Ramos (cell line): Measurements from ENCODE around the gene FADS3.
"Not testable (repeated sequence)": the region's sequence is repeated elsewhere in the genome, so short reads cannot be mapped to it uniquely, and the experiment has no call there.

Source experiments
- in situ Hi-C: fragments of 300-500 bp; cut with MboI; formaldehyde crosslinking; loops from one replicate; pipeline ENCODE4 v1.14.3; 2022; ENCODE audit warnings: low sequenced_read_pairs; ENCODE audit not compliant: unreplicated experiment

The FADS3 gene

GRCh38 chr11:61882879-61883278, 8.5 kb downstream of the FADS3 start:
- in situ Hi-C loops, result no loop called here

DNA sequence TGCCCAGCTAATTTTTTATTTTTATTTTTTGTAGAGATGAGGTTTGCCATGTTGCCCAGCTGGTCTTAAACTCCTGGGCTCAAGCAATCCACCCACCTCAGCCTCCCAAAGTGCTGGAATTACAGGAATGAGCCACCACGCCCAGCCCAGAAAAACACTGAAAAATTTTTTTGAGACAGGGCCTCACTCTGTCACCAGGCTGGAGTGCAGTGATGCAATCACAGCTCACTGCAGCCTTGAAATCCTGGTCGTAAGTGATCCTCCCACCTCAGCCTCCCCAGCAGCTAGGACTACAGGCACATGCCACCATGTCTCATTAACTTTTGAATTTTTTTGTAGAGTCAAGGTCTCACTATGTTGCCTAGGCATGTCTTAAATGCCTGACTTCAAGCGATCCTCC, 9.1 kb downstream of the FADS3 start:
- in situ Hi-C loops, result not testable (repeated sequence)

GRCh38 chr11:61881397-61881796, 9.9 kb downstream of the FADS3 start:
- in situ Hi-C loops, result no loop called here

- in situ Hi-C loops, result no loop called here
Measured at GRCh38 chr11:61880454-61880853, 10.9 kb downstream of the FADS3 start.

- in situ Hi-C loops, result no loop called here
Measured at GRCh38 chr11:61880031-61880430, 11.3 kb downstream of the FADS3 start.

DNA sequence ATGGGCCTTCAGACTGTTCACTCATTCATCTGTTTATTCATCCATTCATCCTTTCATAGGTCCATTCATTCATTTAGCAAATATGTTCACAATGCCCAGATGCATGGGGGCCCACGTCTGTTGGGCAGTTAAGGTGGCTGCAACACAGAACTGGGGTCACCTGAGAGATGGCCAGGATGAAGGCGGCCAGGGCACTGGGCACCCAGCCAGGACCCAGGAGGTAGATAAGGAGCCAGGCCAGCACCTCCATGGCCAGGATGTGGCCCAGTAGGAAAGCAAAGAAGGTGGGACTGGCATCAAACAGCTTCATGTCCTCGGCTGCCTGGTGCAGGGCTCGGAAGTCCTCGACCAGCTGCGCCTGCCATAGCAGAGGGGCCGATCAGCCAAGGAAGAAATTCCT, 12.2 kb downstream of the FADS3 start:
- in situ Hi-C loops, result no loop called here

DNA sequence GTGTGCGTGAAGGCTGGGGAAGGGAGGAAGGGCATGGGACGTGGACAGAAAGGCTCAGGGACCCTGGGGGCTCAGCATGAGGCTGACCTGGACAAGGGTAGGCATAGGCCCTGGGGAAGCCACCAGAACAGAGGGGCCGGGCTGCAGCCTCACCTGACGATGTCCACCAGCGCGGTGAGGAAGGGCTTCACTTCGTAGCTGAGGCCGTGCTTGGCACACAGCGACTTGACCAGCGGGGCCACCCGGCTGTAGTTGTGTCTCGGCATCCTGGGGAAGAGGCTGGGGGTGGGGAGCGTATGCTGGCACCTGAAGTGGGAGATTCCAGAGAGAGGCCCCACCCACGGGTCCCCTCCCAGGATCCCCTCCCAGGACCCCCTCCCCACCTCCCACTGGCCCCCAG, 15.6 kb downstream of the FADS3 start:
- in situ Hi-C loops, result no loop called here

DNA sequence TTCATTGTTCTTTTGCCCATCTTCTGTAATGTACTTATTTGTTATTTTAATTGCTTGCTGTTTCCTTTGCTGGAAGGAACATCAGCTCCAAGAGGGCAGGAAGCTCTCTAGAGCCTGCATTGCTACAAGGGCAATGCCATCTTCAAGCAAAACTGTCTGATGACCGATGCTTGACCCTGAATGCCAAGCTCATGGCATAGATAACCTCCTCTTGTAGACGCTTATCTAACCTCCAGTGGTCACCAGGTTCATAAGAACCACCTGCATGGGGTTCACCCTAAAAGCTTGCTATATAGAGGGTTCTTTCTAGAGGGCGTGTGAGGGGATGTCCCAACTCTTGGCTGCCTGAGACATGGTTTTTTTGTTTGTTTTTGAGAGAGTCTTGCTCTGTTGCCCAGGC, 16.5 kb downstream of the FADS3 start:
- in situ Hi-C loops, result loop anchor here (5.0 kb wide), 1 partner anchor 72 kb away; no protein-coding TSS in a partner anchor

GRCh38 chr11:61874377-61874809, 17.0 kb downstream of the FADS3 start:
- in situ Hi-C loops, result loop anchor here (5.0 kb wide), 1 partner anchor 73 kb away; no protein-coding TSS in a partner anchor

GRCh38 chr11:61873588-61874376, 17.6 kb downstream of the FADS3 start:
- in situ Hi-C loops, result loop anchor here (5.0 kb wide), 1 partner anchor 74 kb away; no protein-coding TSS in a partner anchor

DNA sequence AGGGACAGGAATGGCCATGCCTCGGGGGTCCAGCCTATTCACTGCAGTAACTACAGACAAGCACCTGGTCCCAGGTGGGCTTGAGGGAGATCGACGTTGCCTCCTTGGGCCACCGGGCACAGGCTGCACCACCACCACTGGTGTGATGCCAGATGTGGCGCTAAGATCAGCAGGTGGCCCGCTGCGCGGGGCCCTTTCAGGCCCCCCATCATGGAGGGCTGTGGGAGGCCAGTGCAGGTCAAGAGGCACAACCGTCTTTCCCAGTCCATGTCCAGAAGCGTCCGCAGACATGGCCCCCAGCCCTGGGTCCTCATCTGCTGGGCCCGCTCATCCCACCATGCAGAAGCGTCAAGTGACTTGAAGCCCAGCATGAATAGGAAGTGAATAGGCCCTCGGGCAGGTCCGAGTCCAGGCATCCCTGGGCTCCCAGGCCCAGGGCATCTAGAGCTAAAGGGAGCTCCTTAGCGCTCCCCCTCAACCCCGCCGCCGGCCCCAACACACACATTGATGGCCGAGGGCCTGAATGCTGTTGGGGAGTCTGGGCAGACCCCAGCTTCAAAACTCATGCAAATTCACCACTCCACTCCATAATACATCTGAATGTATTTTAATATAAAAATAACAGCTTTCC, 18.3 kb downstream of the FADS3 start:
- in situ Hi-C loops, result loop anchor here (5.0 kb wide), 1 partner anchor 74 kb away; no protein-coding TSS in a partner anchor

GRCh38 chr11:61871158-61871597, 20.2 kb downstream of the FADS3 start:
- in situ Hi-C loops, result loop anchor here (5.0 kb wide), 1 partner anchor 76 kb away; no protein-coding TSS in a partner anchor

- in situ Hi-C loops, result loop anchor here (5.0 kb wide), 1 partner anchor 77 kb away; no protein-coding TSS in a partner anchor
Measured at GRCh38 chr11:61870541-61871031, 20.8 kb downstream of the FADS3 start.

DNA sequence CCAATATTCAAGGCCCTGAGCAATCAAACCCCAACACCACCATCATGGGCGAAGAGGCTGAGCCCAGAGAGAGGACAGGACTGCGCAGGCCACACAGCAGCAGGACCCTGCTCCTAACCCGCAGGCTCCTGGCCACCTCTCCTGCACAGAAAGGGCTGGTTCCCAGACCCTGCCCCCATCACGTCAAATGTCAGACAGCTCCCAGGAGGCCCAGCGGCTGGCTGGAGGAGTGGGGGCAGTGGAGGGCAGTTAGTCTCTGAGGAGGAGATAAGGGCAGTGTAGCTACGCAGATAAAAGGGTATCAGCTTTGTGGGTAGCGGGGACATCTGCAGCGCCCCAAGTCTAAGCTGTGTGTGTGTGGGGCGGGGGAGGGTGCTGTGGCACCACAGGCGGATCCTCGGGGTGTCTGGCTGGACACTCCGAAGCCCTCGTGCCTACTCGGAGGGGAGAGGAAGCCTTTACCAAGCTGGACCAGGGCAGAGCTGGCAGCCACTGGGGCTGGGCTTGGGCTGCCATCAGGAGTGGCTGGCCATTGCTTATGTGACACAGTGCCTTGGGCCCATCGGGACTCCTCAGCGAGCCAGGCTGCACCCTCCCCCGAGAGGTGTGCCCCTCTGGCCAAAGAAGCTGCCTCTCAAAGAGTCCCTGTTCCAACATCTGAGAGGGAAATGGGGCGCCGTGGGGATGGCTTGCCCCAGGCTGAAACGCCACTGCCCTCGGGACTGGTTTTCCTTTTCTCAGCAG, 21.5 kb downstream of the FADS3 start:
- in situ Hi-C loops, result loop anchor here (5.0 kb wide), 1 partner anchor 77 kb away; no protein-coding TSS in a partner anchor

DNA sequence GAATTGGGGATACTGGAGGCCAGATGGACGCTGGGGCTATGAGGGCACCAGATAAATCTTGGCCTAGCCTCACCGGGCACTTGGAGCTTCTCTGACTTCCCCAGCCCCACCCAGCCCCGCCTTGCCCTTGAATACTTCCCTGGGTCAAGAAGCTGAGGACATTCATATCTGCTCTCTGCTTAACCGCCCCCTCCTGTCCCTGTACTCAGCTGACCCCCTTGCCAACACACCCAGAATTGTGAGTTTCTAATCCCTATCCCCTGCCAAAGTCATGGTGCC, 22.0 kb downstream of the FADS3 start:
- in situ Hi-C loops, result no loop called here

- in situ Hi-C loops, result no loop called here
Measured at GRCh38 chr11:61868571-61869428, 22.5 kb downstream of the FADS3 start.

- in situ Hi-C loops, result no loop called here
Measured at GRCh38 chr11:61866958-61867343, 24.4 kb downstream of the FADS3 start.

DNA sequence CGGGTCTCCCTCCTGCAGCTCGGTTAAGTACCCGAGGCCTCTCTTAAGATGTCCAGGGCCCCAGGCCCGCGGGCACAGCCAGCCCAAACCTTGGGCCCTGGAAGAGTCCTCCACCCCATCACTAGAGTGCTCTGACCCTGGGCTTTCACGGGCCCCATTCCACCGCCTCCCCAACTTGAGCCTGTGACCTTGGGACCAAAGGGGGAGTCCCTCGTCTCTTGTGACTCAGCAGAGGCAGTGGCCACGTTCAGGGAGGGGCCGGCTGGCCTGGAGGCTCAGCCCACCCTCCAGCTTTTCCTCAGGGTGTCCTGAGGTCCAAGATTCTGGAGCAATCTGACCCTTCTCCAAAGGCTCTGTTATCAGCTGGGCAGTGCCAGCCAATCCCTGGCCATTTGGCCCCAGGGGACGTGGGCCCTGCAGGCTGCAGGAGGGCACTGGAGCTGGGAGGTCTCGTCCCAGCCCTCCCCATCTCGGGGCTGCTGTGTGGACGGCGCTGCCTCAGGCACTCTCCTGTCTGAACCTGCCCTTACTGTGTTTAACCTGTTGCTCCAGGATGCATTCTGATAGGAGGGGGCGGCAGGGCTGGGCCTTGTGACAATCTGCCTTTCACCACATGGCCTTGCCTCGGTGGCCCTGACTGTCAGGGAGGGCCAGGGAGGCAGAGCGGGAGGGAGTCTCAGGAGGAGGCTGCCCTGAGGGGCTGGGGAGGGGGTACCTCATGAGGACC, 25.0 kb downstream of the FADS3 start:
- in situ Hi-C loops, result no loop called here
